Activated B cell treated with CpG ODN at 0.5 μM for 24 hours (primary cell): ENCODE results near the gene HPS4. TPM values are rescaled to one million over a fixed set of nuclear protein-coding genes. Genes with fewer than 3 reads are reported as not detected.

ENCODE experiments used
- ATAC-seq: fragments of 200-7000 bp; cut with Tn5 transposase; one replicate; pipeline ENCODE4 v1.10.0; 2021; ENCODE audit warnings: low read depth, mild to moderate bottlenecking, moderate library complexity
- CTCF ChIA-PET: fragments of 350-600 bp; sonication (Branson Sonifier 250); formaldehyde crosslinking; loops from one replicate; lab custom pipeline; 2021; ENCODE audit warnings: antibody characterized with exemption; lab: Charles Lee
- POLR2A ChIA-PET: fragments of 350-600 bp; sonication (Branson Sonifier 250); formaldehyde crosslinking; loops from one replicate; lab custom pipeline; 2021; ENCODE audit warnings: antibody characterized with exemption; lab: Charles Lee
- DNase-seq: peaks from one replicate; pipeline ENCODE4 v3.0.0; 2022
- H3K27ac Mint-ChIP-seq: one replicate; pipeline ENCODE4 v1.8.0; 2020; ENCODE audit warnings: mixed read lengths
- H3K27me3 Mint-ChIP-seq: one replicate; pipeline ENCODE4 v1.8.0; 2021; ENCODE audit warnings: mixed read lengths
- H3K36me3 Mint-ChIP-seq: one replicate; pipeline ENCODE4 v1.8.0; 2021; ENCODE audit warnings: low read depth, mixed read lengths
- H3K4me1 Mint-ChIP-seq: one replicate; pipeline ENCODE4 v1.8.0; 2021; ENCODE audit warnings: mixed read lengths
- H3K4me3 Mint-ChIP-seq: one replicate; pipeline ENCODE4 v1.8.0; 2020; ENCODE audit warnings: mild to moderate bottlenecking, mixed read lengths
- H3K9me3 Mint-ChIP-seq: one replicate; pipeline ENCODE4 v1.8.0; 2020; ENCODE audit warnings: mixed read lengths
- CTCF ChIP-seq: fragments of 200-600 bp; IDR thresholded peaks from one replicate; pipeline ENCODE4 v1.8.0; 2022; ENCODE audit warnings: antibody characterized with exemption, mild to moderate bottlenecking
- intact Hi-C: fragments of 100-400 bp; cut with micrococcal nuclease; formaldehyde crosslinking; loops from one replicate; pipeline ENCODE4 v1.15.1; 2024
- total RNA-seq: library from RNA; stranded (reverse); gene quantifications from 2 replicates; pipeline ENCODE4 v1.2.3, GENCODE V29; 2022

HPS4 gene
- total RNA-seq, 1 donor from 2014 or later: 51.6 TPM

DNA sequence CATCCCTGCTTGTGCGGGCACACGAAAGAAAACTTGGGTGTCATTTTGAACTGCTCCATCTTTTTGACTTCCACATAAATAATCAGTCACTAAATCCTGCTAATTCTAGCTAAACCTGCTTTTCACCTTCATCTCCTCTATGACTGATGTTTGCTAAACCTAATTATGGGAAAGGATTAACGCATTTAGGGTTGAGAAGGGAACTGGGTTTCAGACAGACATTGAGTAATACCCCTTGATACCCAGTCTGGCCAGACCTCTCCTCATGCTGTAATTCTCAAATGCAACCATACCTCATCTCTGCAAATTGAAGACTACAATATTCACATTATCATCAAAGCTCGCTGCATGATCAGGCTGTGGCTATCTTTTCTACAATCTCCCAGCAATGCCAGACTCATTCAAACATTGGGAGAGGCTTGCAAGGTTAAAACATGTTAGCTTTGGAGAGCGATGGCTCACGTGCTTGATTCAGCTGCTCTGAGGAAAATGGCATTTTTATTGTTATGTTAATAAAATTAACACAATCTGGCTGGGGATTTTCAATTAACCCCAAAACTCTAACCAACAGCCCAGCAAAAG lies 2.4 kb downstream of the HPS4 start:
- no peak for ATAC-seq
- H3K4me1 Mint-ChIP-seq: peaks cover 80% of the 10 kb centered on the region
- H3K27me3 Mint-ChIP-seq: no peaks in the 10 kb centered on the region
- H3K4me3 Mint-ChIP-seq: peak overlapping the region; percentile 25
- ChIA-PET POLR2A (interaction anchor here (0.7 to 4.0 kb wide), 4 partner anchors 31 to 193 kb away, joined by 3 to 32 read pairs (median 6); partner anchors contain the start of gene TFIP11), CTCF (interaction anchor here (1.3 kb wide), 1 partner anchor 9 kb away, joined by 3 read pairs; no protein-coding TSS in a partner anchor)
- no peaks in the 10 kb centered on the region for H3K9me3 Mint-ChIP-seq
- intact Hi-C loops: loop anchor here (5.0 kb wide), 2 partner anchors 106 to 1321 kb away; partner anchors contain the start of gene MN1
- peak overlapping the region; percentile 81 for H3K27ac Mint-ChIP-seq
- DNase-seq: no peak
- H3K36me3 Mint-ChIP-seq: peaks cover 34% of the 10 kb centered on the region
- TF ChIP-seq CTCF: no peak

DNA sequence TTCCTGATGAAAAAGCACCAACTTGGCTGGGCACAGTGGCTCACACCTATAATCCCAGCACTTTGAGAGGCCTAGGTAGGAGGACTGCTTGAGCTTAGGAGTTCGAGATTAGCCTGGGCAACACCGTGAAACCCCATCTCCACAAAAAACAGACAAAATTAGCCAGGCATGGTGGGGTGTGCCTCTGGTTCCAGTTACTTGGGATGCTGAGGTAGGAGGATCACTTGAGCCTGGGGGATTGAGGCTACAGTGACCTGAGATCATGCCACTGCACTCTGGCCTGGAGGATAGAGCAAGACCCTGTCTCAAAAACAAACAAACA lies 3.0 kb downstream of the HPS4 start:
- Mint-ChIP-seq H3K4me3 (no peak overlapping the region), H3K27me3 (no peaks in the 10 kb centered on the region), H3K27ac (peak overlapping the region; percentile 81), H3K4me1 (peaks cover 78% of the 10 kb centered on the region), H3K36me3 (peaks cover 35% of the 10 kb centered on the region), H3K9me3 (no peaks in the 10 kb centered on the region)
- intact Hi-C loops: loop anchor here (5.0 kb wide), 2 partner anchors 107 to 1322 kb away; partner anchors contain the start of gene MN1
- DNase-seq (no peak), ATAC-seq (no peak)
- ChIA-PET POLR2A (interaction anchor here (1.0 kb wide), 1 partner anchor 194 kb away, joined by 3 read pairs; no protein-coding TSS in a partner anchor), CTCF (no interaction called here)
- no peak for TF ChIP-seq CTCF

DNA sequence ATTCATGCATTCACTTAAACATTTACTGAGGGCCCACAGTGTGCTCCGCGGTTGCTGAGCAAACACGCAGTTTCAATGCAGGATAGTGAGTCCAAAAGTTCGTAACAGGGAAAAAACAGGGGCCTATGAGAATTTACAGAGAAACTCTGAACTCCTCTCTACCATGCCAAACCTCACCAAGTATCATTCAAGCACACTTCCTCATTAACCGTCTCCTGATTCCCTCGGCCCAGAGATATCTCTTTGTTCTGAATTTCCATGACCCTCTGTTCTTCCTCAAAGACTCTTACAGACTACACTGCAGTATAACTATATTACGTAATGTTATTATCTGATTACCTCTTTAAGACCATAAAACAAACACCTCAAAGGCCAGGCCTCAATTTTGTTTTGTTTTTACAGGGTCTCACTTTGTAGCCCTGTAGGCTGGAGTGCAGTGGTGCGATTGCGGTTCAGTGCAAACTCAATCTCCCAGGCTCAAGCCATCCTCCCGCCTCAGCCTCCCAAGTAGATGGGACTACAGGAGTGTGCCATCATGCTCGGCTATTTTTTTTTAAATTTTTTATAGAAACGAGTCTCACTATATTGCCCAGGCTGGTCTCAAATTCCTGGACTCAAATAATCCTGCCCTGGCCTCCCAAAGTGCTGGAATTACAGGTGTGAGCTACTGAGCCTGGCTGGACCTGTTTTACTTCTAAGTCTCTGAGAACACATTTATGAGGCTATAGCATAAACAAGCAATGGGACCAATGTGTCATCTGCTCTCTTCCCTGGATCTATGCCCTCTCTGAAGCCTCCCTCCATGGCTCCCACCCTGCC lies 3.6 kb downstream of the HPS4 start:
- TF ChIP-seq CTCF: no peak
- intact Hi-C loops: loop anchor here (5.0 kb wide), 2 partner anchors 107 to 1322 kb away; partner anchors contain the start of gene MN1
- POLR2A ChIA-PET: interaction anchor here (0.8 to 1.0 kb wide), 2 partner anchors 50 to 195 kb away, joined by 3 read pairs; no protein-coding TSS in a partner anchor
- Mint-ChIP-seq H3K36me3 (peaks cover 38% of the 10 kb centered on the region), H3K27me3 (no peaks in the 10 kb centered on the region), H3K4me3 (peak overlapping the region; percentile 69), H3K9me3 (no peaks in the 10 kb centered on the region), H3K4me1 (peaks cover 73% of the 10 kb centered on the region), H3K27ac (peak overlapping the region; percentile 81)
- no peak for DNase-seq
- ATAC-seq: peak; percentile 7
- CTCF ChIA-PET: interaction anchor here (0.8 to 1.3 kb wide), 4 partner anchors 17 to 185 kb away, joined by 3 to 4 read pairs (median 3); no protein-coding TSS in a partner anchor

GRCh38 chr22:26479043-26479791 lies 4.4 kb downstream of the HPS4 start:
- H3K4me1 Mint-ChIP-seq: peaks cover 65% of the 10 kb centered on the region
- CTCF ChIA-PET: interaction anchor here (0.8 to 1.3 kb wide), 5 partner anchors 16 to 186 kb away, joined by 3 to 4 read pairs (median 3); no protein-coding TSS in a partner anchor
- POLR2A ChIA-PET: interaction anchor here (0.8 to 1.0 kb wide), 2 partner anchors 49 to 164 kb away, joined by 3 to 4 read pairs; no protein-coding TSS in a partner anchor
- peaks cover 46% of the 10 kb centered on the region for H3K36me3 Mint-ChIP-seq
- H3K27ac Mint-ChIP-seq: peak overlapping the region; percentile 81
- no peaks in the 10 kb centered on the region for H3K9me3 Mint-ChIP-seq
- no peak for TF ChIP-seq CTCF
- H3K4me3 Mint-ChIP-seq: peak overlapping the region; percentile 69
- ATAC-seq: no peak
- DNase-seq: no peak
- intact Hi-C loops: no loop called here
- no peaks in the 10 kb centered on the region for H3K27me3 Mint-ChIP-seq
